GM23338 (cell line): ENCODE data around the gene TTLL6. TPM values are rescaled to one million over a fixed set of nuclear protein-coding genes. Genes with fewer than 3 reads are reported as not detected.

Source experiments
- ATAC-seq: fragments of 200-7000 bp; cut with Tn5 transposase; 3 replicates; pipeline ENCODE4 v1.9.1; 2020
- DNase-seq: peaks from one replicate; pipeline ENCODE4 v3.0.0-alpha.2; 2015; ENCODE audit warnings: low spot score
- H2AFZ ChIP-seq: fragments of 200-600 bp; sonication (generic); 2 replicates; pipeline ENCODE4 v1.8.0; 2016; ENCODE audit warnings: antibody characterized with exemption, mild to moderate bottlenecking, moderate library complexity
- H3F3A ChIP-seq: fragments of 200-600 bp; sonication (generic); replicated peaks from 2 replicates; pipeline ENCODE4 v1.8.0; 2017; ENCODE audit warnings: antibody characterized with exemption, mixed run types, low read depth
- H3K27ac ChIP-seq: fragments of 200-600 bp; sonication (generic); 2 replicates; pipeline ENCODE4 v1.6.1; 2016; ENCODE audit warnings: low read depth
- H3K27me3 ChIP-seq: fragments of 200-600 bp; sonication (generic); 2 replicates; pipeline ENCODE4 v1.8.0; 2016; ENCODE audit warnings: mild to moderate bottlenecking, mixed run types, moderate library complexity; ENCODE audit not compliant: insufficient read depth
- H3K36me3 ChIP-seq: fragments of 200-600 bp; sonication (generic); 2 replicates; pipeline ENCODE4 v1.8.0; 2016; ENCODE audit warnings: mild to moderate bottlenecking; ENCODE audit not compliant: insufficient read depth
- H3K4me1 ChIP-seq: fragments of 200-600 bp; sonication (generic); 2 replicates; pipeline ENCODE4 v1.8.0; 2016; ENCODE audit warnings: mild to moderate bottlenecking, moderate library complexity; ENCODE audit not compliant: insufficient read depth
- H3K4me2 ChIP-seq: fragments of 200-600 bp; sonication (generic); 2 replicates; pipeline ENCODE4 v1.7.1; 2017; ENCODE audit warnings: mixed run types
- H3K4me3 ChIP-seq: fragments of 200-600 bp; sonication (generic); 2 replicates; pipeline ENCODE4 v1.6.1; 2016; ENCODE audit warnings: mixed run types
- H3K79me2 ChIP-seq: fragments of 200-600 bp; sonication (generic); replicated peaks from 2 replicates; pipeline ENCODE4 v1.8.0; 2017; ENCODE audit warnings: mild to moderate bottlenecking; ENCODE audit not compliant: insufficient read depth
- H3K9me2 ChIP-seq: fragments of 200-600 bp; sonication (generic); 2 replicates; pipeline ENCODE4 v1.8.0; 2017; ENCODE audit not compliant: insufficient read depth
- H4K20me1 ChIP-seq: fragments of 200-600 bp; sonication (generic); replicated peaks from 2 replicates; pipeline ENCODE4 v1.8.0; 2017; ENCODE audit warnings: mild to moderate bottlenecking; ENCODE audit not compliant: insufficient read depth
- H3K27ac Mint-ChIP-seq: 2 replicates; pipeline ENCODE4 v1.8.0; 2020; ENCODE audit warnings: inconsistent platforms, mild to moderate bottlenecking, moderate library complexity, mixed read lengths
- H3K27me3 Mint-ChIP-seq: 3 replicates; pipeline ENCODE4 v1.8.0; 2022; ENCODE audit warnings: low read depth, mild to moderate bottlenecking, moderate library complexity, mixed read lengths, inconsistent platforms; ENCODE audit not compliant: insufficient read depth, poor library complexity
- H3K36me3 Mint-ChIP-seq: 3 replicates; pipeline ENCODE4 v1.8.0; 2021; ENCODE audit warnings: low read depth, mild to moderate bottlenecking, inconsistent platforms, moderate library complexity, mixed read lengths
- H3K4me1 Mint-ChIP-seq: 3 replicates; pipeline ENCODE4 v1.8.0; 2020; ENCODE audit warnings: mild to moderate bottlenecking, inconsistent platforms, mixed read lengths
- H3K4me3 Mint-ChIP-seq: 3 replicates; pipeline ENCODE4 v1.8.0; 2021; ENCODE audit warnings: moderate library complexity, mild to moderate bottlenecking, inconsistent platforms, mixed read lengths
- H3K9me3 Mint-ChIP-seq: 3 replicates; pipeline ENCODE4 v1.8.0; 2020; ENCODE audit warnings: moderate library complexity, mild to moderate bottlenecking, inconsistent platforms, mixed read lengths
- CREB1 ChIP-seq: fragments of 250-450 bp; sonication (Bioruptor Pico); IDR thresholded peaks from 2 replicates; pipeline ENCODE4 v1.5.0; 2020; ENCODE audit warnings: low read depth, mild to moderate bottlenecking, moderate library complexity
- EZH2 ChIP-seq: fragments of 200-600 bp; sonication (generic); IDR thresholded peaks from one replicate; pipeline ENCODE4 v1.8.0; 2017; ENCODE audit warnings: antibody characterized with exemption, mild to moderate bottlenecking, low read depth; ENCODE audit not compliant: unreplicated experiment
- EZH2phosphoT487 ChIP-seq: fragments of 200-600 bp; sonication (generic); IDR thresholded peaks from one replicate; pipeline ENCODE4 v1.8.1; 2018; ENCODE audit warnings: antibody characterized with exemption; ENCODE audit not compliant: unreplicated experiment
- JUNB ChIP-seq: IDR thresholded peaks from one replicate; pipeline ENCODE4 v1.6.1; 2016; ENCODE audit warnings: antibody characterized with exemption; ENCODE audit not compliant: unreplicated experiment
- NANOG ChIP-seq: IDR thresholded peaks from 2 replicates; pipeline ENCODE4 v1.6.1; 2016; ENCODE audit warnings: antibody characterized with exemption, borderline replicate concordance
- POLR2AphosphoS5 ChIP-seq: IDR thresholded peaks from 2 replicates; pipeline ENCODE4 v1.6.1; 2016; ENCODE audit warnings: antibody characterized with exemption, low read depth
- STAT1 ChIP-seq: IDR thresholded peaks from one replicate; pipeline ENCODE4 v1.6.1; 2016; ENCODE audit warnings: antibody characterized with exemption; ENCODE audit not compliant: unreplicated experiment
- ZNF114 ChIP-seq: fragments of 250-450 bp; sonication (Bioruptor Pico); IDR thresholded peaks from 2 replicates; pipeline ENCODE4 v1.5.0; 2020; ENCODE audit warnings: mild to moderate bottlenecking, moderate library complexity
- ZNF331 ChIP-seq: fragments of 250-450 bp; sonication (Bioruptor Pico); IDR thresholded peaks from 2 replicates; pipeline ENCODE4 v1.5.0; 2020; ENCODE audit warnings: low read depth, mild to moderate bottlenecking, moderate library complexity
- polyA plus RNA-seq: library from polyadenylated mRNA; unstranded; fragments of >200 nt; fragmentation: Nextera tagmentation; extraction: Ambion mirVana; gene quantifications from 2 replicates; pipeline ENCODE4 v1.2.1, GENCODE V29; 2016
- total RNA-seq: library from RNA; depleted of rRNA; stranded (reverse); fragments of >200 nt; shearing (Covaris generic); gene quantifications from 2 replicates; pipeline ENCODE4 v1.2.3, GENCODE V29; 2014
- TF ChIP-seq, protein P1 (sequence below): IDR thresholded peaks from 2 replicates; pipeline ENCODE4 v1.6.1; 2016; ENCODE audit warnings: antibody characterized with exemption
- TF ChIP-seq, protein P2 (sequence below), 2 experiments: fragments of 200-600 bp in 1 of 2; sonication (generic) in 1 of 2; conservative IDR thresholded peaks; 2 replicates each; pipeline versions ENCODE4 v1.5.1 to v1.6.1; 2016 to 2017; ENCODE audit warnings: antibody characterized with exemption in 2 of 2, low read depth in 2 of 2, mild to moderate bottlenecking in 2 of 2, moderate library complexity in 1 of 2

TTLL6 gene
- total and polyA plus RNA-seq, 2 experiments from 2014 or later: 1.9 to 4.7 TPM

DNA sequence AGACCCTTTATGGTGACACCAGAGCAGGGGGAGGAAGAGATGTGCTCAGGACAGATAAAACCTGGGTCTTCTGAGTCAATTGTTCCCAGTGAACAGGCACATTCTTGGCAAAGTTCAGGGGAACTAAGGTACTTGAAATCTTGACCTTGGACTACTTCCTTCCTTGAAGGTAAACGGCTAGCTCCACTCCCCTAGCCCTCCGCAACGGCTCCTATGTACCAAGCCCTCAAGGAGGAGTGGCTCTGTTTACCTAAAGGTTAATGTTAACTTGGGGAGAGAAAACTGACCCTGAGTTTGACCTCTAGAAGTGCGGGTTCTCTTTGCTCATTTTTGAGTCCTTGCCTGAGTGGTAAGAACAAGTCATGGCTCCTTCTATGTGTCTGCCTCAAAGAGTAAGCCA lies 7.8 kb downstream of the TTLL6 start (continued):
- TF ChIP-seq, protein P1, sequence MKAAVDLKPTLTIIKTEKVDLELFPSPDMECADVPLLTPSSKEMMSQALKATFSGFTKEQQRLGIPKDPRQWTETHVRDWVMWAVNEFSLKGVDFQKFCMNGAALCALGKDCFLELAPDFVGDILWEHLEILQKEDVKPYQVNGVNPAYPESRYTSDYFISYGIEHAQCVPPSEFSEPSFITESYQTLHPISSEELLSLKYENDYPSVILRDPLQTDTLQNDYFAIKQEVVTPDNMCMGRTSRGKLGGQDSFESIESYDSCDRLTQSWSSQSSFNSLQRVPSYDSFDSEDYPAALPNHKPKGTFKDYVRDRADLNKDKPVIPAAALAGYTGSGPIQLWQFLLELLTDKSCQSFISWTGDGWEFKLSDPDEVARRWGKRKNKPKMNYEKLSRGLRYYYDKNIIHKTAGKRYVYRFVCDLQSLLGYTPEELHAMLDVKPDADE: no peak
- TF ChIP-seq ZNF331 (CRISPR knock-in tag): no peak
- no peak for TF ChIP-seq NANOG

DNA sequence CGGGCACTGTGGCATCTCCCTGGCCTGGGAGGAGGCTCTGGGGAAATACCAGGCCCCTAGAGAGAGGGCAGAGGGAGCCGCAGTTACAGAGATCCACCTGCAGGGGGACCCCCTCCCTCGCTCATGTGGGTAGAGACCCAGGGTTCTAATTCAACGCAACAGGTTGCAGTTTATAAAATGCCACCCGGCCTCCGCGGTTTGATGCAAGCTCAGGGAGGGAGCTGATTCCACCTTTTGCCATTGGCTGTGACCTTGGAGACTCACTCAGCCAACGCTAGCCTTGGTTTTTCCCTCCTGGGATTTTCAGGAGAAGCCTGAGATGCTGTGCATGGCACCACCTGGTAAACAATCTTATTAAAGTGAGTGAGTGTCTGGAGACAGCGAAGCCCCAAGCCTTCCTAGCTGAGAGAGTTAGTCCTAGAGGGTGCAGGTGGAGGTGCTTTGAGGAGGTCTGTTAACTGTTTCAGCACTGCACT lies 12.1 kb downstream of the TTLL6 start:
- ATAC-seq (peak; percentile 99), DNase-seq (peak; percentile 93)
- no peaks in the 10 kb centered on the region for H3K36me3 Mint-ChIP-seq
- peaks cover 3% of the 10 kb centered on the region for H3K27me3 Mint-ChIP-seq
- peak overlapping the region; percentile 45 for H3K4me3 Mint-ChIP-seq
- Histone ChIP-seq H3K4me1 (peaks cover 6% of the 10 kb centered on the region; the same call in 1 of the 2 replicates), H2AFZ (peak overlapping the region; percentile 72), H3K4me2 (peak overlapping the region; percentile 64), H3K79me2 (no peaks in the 10 kb centered on the region), H3K27ac (no peak overlapping the region), H3K27me3 (no peaks in the 10 kb centered on the region), H3F3A (no peaks in the 10 kb centered on the region), H4K20me1 (no peaks in the 10 kb centered on the region), H3K36me3 (no peaks in the 10 kb centered on the region), H3K9me2 (no peaks in the 10 kb centered on the region), H3K4me3 (peak overlapping the region; percentile 30)
- H3K4me1 Mint-ChIP-seq: peaks cover 9% of the 10 kb centered on the region; the same call in 2 of the 3 replicates
- H3K27ac Mint-ChIP-seq: no peak overlapping the region
- H3K9me3 Mint-ChIP-seq: no peaks in the 10 kb centered on the region
- TF ChIP-seq JUNB: no peak
- TF ChIP-seq, protein P2, sequence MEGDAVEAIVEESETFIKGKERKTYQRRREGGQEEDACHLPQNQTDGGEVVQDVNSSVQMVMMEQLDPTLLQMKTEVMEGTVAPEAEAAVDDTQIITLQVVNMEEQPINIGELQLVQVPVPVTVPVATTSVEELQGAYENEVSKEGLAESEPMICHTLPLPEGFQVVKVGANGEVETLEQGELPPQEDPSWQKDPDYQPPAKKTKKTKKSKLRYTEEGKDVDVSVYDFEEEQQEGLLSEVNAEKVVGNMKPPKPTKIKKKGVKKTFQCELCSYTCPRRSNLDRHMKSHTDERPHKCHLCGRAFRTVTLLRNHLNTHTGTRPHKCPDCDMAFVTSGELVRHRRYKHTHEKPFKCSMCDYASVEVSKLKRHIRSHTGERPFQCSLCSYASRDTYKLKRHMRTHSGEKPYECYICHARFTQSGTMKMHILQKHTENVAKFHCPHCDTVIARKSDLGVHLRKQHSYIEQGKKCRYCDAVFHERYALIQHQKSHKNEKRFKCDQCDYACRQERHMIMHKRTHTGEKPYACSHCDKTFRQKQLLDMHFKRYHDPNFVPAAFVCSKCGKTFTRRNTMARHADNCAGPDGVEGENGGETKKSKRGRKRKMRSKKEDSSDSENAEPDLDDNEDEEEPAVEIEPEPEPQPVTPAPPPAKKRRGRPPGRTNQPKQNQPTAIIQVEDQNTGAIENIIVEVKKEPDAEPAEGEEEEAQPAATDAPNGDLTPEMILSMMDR (conservative IDR thresholded peaks at IDR 0.05; ENCODE audit: low read depth in 2 of 2): peak; percentile 94

DNA sequence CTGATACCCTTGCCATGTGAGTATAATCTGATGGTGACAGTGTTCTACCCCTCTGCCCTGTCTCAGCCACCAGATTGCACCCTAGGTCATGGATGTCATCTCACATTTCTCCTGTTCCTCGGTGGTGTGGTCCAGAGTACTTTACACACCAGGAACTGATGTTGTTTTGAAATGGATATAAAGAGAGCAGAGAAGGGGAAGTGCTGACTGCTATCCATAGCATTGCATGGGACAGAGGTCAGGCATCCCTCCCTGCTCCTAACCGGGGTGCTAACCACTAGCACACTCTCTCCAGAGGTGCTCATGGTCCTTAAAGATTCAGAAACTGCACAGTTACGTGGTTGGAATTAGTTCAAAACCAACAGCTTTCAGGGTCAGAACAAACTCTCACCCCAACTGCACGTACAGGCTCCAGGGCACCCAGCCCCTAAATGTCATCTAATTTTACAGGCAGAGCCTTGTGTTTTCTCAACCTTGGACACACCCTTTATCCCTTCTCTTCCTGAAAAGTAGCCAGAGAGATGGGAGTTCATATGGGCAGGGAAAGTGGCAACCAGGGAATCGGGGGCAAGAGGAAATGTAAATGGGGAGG lies 16.3 kb downstream of the TTLL6 start:
- Histone ChIP-seq H3K36me3 (no peaks in the 10 kb centered on the region), H3K4me3 (no peak overlapping the region), H3K9me2 (no peaks in the 10 kb centered on the region), H3K79me2 (no peaks in the 10 kb centered on the region), H2AFZ (no peak overlapping the region), H4K20me1 (no peaks in the 10 kb centered on the region), H3K27ac (no peak overlapping the region), H3K4me1 (peaks cover 6% of the 10 kb centered on the region; the same call in 1 of the 2 replicates), H3K4me2 (no peak overlapping the region), H3F3A (no peaks in the 10 kb centered on the region), H3K27me3 (no peaks in the 10 kb centered on the region)
- ATAC-seq (no peak), DNase-seq (no peak)
- H3K4me3 Mint-ChIP-seq: no peak overlapping the region
- peaks cover 1% of the 10 kb centered on the region for H3K27me3 Mint-ChIP-seq
- H3K27ac Mint-ChIP-seq: no peak overlapping the region
- H3K4me1 Mint-ChIP-seq: peaks cover 9% of the 10 kb centered on the region; the same call in 2 of the 3 replicates
- no peaks in the 10 kb centered on the region for H3K9me3 Mint-ChIP-seq
- H3K36me3 Mint-ChIP-seq: no peaks in the 10 kb centered on the region
- no peak for TF ChIP-seq ZNF114 (CRISPR knock-in tag)
- TF ChIP-seq, protein P1: no peak
- no peak for TF ChIP-seq POLR2AphosphoS5
- no peak for TF ChIP-seq CREB1 (CRISPR knock-in tag)
- TF ChIP-seq EZH2: no peak
- TF ChIP-seq STAT1: no peak
- TF ChIP-seq, protein P2 (conservative IDR thresholded peaks at IDR 0.05; ENCODE audit: low read depth in 2 of 2): no peak
- TF ChIP-seq NANOG: no peak
- no peak for TF ChIP-seq JUNB
- no peak for TF ChIP-seq ZNF331 (CRISPR knock-in tag)
- no peak for TF ChIP-seq EZH2phosphoT487
